WI38 (cell line): ENCODE measurements around the gene CFAP46.
"Not testable (repeated sequence)": the region's sequence is repeated elsewhere in the genome, so short reads cannot be mapped to it uniquely, and the experiment has no call there.

ENCODE experiments used
- H3K4me3 ChIP-seq: 2 replicates; pipeline ENCODE4 v1.5.1; 2011; ENCODE audit warnings: low read depth, mild to moderate bottlenecking, control low read depth, low read length
- TF ChIP-seq, protein P1 (sequence below): IDR thresholded peaks from 2 replicates; pipeline ENCODE4 v1.5.1; 2012; ENCODE audit warnings: low read depth, mild to moderate bottlenecking, control low read depth, low read length

The CFAP46 gene

DNA sequence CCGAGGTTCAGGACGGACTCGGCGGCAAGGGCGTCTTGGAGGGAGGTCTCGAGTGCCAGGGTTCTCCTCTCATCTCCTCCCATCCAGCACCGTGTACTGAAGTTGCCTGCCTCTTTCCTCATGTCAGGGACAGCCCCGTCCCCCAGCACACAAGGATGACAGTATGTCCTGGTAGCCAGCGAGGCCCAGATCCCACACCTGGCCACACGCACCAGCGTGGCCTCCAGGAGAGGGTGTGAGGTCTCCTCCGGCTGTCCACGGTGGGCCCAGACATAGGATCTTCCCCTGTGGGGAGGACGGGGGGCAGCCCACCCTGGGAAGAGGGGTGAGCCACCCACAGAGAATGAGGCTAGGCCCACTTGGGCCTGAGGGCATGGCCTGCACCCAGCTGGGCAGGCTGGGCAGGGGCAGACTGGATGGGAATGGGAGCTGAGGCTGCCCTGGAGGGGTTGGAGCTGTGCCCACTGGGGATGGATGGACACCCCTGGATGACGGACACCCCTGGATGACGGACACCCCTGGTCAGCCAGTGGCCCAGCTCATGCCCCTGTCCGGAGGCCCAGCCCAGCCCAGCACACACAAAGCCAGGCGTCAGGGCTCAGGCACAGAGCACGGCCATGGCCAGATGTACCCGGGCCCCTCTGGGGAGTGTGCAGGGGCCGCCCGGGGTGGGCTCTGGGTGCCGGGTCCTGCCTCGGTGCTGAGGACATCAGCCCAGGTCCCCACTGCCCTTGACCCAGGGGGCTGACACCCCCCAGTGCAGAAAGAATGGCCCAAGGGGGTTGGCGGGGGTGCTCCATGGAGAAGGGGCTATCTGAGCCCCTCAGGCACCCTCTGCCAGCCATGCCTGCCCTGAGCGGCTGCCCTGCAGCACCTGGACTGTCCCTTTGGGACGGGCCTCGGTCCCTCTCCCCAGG, 30.9 kb upstream of the CFAP46 start:
- H3K4me3 ChIP-seq: no peak overlapping the region
- TF ChIP-seq, protein P1, sequence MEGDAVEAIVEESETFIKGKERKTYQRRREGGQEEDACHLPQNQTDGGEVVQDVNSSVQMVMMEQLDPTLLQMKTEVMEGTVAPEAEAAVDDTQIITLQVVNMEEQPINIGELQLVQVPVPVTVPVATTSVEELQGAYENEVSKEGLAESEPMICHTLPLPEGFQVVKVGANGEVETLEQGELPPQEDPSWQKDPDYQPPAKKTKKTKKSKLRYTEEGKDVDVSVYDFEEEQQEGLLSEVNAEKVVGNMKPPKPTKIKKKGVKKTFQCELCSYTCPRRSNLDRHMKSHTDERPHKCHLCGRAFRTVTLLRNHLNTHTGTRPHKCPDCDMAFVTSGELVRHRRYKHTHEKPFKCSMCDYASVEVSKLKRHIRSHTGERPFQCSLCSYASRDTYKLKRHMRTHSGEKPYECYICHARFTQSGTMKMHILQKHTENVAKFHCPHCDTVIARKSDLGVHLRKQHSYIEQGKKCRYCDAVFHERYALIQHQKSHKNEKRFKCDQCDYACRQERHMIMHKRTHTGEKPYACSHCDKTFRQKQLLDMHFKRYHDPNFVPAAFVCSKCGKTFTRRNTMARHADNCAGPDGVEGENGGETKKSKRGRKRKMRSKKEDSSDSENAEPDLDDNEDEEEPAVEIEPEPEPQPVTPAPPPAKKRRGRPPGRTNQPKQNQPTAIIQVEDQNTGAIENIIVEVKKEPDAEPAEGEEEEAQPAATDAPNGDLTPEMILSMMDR: no peak

DNA sequence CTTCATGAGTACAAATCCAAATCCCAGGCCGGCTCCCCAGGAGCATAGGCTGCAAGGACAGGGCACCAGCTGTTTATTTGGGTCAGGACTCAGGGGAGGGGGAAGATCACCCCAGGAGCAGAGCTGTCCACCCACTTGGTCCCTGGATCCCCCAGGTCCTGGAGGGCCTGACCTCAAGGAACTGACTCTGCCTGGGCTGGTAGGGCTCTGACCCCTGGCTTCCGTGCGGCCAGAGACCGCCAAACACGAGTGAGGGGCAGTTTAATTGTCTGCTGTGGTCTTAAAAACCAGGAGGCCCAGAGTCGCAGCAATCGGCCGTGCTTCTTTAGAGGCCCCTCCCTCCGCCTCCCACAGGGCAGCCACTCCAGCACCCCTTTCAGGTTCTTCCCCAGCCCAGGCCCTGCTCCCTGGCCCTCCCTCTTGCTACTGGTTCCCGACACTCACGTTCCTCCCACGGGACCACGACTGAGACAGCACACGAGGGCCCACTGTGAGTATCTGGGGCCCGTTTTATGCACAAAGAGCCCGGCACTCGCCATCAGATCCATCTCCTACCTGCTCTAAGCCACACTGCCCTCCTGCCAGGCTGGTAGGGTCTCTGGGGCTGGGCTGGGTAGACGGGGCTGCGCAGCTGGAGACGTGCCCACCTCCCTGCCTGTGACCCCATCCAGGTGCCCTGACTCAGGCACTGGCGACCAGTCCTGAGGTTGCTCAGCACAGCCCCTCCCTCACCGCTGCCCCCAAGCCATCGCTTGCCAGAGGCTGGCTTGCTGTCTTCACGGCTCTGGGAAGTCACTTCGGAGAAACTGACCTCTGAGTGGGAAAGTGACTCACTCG, 30.0 kb upstream of the CFAP46 start:
- TF ChIP-seq, protein P1: no peak
- H3K4me3 ChIP-seq: no peak overlapping the region

DNA sequence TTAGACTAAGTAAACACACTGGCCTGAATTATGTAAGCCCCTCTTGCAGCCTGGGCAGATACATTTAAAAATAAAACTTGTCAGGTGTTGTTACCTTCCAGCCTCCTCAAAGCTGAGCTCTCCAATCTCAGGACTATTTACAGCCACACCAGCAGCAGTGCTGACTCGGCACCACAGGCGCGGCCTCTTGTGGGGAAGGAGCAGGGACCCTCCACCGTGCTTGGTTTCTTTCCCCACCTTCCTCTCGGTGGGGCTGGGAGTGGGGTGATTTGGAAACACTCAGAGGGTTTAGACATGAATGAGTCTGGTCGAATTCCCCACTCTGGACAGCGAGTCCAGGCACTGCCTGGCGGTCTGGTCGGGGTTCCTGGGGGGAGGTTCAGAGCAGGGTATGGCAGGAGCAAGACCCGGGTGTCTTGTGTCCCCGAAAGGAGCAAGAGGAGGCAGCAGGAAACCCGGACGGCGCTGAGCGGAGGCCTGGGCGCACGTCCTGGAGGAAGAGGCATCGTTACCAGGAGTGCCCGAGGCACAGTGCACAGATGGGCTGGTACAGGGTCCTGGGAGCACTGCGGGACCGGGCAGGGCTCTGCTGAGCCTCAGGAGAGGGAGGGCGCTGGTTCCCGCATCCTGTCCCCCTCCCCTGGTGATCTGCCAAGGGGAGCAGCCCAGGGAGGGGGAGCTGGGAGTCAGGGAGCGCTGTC, 29.2 kb upstream of the CFAP46 start:
- no peak overlapping the region for H3K4me3 ChIP-seq
- TF ChIP-seq, protein P1: no peak

DNA sequence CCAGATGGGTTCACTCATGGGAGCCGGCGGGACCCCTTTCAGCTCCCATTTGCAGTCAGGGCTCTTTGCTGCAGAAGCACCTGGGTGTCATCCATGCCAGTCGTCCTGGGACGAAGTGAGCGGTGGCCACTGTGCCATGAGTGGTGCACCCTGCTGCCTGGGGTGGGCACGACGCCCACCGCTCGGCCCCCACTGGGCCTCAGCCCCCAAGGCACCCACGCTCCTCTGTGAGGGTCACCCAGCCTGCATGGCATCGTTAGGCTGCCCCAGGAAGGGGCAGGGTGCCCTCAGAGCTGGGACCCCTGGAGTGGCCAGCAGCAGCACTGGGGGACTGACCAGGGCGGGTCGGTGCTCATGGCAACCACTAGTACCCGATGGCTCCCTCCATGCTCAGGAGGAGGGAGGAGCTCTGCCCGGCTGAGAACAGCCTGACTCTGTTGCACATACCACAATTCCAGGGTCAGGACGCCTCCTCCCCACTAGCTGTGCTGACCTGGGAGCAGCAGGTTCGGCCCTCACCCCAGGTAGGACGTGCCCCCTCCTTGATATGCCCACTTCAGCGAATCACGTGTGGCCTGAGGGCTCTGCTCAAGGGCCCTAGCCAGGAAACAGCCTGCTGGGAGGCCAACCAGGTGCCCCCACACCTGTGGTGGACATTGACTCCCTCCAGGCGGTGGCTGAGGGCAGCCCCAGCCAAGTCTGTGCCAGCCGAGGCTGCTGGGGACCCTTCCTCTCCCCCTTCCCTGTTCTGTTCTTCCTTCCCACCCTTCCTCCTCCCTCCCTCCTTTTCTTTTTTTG, 28.5 kb upstream of the CFAP46 start:
- TF ChIP-seq, protein P1: no peak
- no peak overlapping the region for H3K4me3 ChIP-seq

DNA sequence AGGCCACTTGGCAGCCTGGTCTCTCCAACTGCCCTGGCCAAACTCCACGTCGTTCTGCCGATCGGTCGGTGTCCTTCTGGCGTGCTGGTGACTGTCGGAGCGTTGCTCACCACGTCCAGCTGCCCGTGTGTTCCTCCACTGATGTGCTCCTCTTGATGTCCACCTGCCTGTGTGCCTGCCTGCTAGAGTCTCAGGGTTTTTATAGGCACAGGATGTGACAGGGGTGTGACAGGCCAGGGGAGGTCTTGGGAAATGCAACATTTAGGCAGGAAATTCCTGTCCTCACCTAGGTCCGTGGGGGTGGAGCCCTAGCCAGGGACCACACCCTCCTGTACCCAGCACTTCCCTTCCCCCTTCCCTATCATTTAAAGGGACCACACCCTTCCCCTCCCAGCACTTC, 25.2 kb upstream of the CFAP46 start:
- TF ChIP-seq, protein P1: no peak
- no peak overlapping the region for H3K4me3 ChIP-seq

DNA sequence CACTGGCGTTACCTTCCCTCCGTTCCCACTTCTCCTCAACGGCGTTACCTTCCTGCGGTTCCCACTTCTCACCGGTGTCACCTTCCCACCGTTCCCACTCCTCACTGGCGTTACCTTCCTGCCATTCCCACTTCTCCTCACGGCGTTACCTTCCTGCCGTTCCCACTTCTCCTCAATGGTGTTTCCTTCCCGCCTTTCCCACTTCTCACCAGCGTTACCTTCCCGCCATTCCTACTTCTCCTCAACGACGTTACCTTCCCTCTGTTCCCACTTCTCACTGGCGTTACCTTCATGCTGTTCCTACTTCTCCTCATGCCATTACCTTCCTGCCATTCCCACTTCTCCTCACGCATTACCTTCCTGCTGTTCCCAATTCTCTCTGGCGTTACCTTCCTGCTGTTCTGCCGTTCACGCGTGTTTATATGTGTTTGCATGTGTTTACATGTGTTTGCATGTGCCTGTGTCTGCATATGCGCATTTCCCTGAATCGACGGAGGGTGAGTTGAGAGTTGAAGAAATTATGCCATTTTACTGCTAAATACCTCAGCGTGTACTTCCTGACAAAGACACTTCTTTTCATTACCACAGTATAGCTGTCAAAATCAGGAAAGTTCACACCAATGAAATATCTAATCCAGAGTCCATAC, 23.2 kb upstream of the CFAP46 start:
- H3K4me3 ChIP-seq: no peak overlapping the region
- TF ChIP-seq, protein P1: no peak

DNA sequence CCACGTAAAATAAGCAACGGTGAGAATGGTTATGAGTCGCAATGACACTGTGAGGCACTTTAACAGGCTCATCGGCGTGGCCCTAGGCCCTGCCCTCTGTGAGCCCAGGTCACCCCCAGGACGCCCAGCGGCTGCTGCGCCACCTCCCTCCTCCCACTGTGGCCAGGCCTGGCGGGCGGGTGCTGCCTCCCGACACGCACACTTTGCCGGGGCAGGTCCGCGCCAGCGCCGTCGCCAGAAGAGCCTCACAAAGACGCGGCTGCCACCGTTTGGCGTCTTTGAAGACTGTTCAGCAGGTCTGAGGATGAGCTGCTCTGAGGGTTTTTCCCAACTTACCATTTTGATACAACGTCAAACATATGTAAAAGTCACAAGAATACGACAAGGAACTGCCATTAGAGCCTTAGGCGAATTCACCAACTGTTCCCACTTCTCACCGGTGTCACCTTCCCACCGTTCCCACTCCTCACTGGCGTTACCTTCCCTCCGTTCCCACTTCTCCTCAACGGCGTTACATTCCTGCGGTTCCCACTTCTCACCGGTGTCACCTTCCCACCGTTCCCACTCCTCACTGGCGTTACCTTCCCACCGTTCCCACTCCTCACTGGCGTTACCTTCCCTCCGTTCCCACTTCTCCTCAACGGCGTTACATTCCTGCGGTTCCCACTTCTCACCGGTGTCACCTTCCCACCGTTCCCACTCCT, 22.5 kb upstream of the CFAP46 start:
- H3K4me3 ChIP-seq: not testable (repeated sequence)
